ENCODE measurements around the gene FADS1. TPM values are rescaled to one million over a fixed set of nuclear protein-coding genes. Genes with fewer than 3 reads are reported as not detected.

Gene FADS1
- total RNA-seq, 4 donors from 2014 or later = 15.8 to 115 (median 29.4) TPM

DNA sequence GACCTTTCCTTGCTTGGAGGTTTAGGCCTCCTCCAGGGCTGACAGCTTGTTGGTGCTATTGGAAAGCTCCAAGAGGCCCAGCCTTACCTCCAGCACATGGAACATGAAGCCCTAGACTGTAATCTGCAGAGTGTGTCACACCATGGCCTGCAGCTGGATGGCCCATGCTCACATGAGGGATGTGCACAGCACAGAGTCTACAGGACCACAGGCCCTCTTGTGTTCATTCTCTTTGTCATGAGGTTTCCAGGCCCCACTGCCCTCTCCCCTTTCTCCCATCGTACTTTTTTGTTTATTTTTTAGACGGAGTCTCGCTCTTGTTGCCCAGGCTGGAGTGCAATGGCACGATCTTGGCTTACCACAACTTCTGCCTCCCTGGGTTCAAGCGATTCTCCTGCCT, 10.0 kb downstream of the FADS1 start:
- TF ChIP-seq, protein P1, sequence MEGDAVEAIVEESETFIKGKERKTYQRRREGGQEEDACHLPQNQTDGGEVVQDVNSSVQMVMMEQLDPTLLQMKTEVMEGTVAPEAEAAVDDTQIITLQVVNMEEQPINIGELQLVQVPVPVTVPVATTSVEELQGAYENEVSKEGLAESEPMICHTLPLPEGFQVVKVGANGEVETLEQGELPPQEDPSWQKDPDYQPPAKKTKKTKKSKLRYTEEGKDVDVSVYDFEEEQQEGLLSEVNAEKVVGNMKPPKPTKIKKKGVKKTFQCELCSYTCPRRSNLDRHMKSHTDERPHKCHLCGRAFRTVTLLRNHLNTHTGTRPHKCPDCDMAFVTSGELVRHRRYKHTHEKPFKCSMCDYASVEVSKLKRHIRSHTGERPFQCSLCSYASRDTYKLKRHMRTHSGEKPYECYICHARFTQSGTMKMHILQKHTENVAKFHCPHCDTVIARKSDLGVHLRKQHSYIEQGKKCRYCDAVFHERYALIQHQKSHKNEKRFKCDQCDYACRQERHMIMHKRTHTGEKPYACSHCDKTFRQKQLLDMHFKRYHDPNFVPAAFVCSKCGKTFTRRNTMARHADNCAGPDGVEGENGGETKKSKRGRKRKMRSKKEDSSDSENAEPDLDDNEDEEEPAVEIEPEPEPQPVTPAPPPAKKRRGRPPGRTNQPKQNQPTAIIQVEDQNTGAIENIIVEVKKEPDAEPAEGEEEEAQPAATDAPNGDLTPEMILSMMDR (IDR thresholded peaks at IDR 0.05; ENCODE audit: low read depth) = no peak

DNA sequence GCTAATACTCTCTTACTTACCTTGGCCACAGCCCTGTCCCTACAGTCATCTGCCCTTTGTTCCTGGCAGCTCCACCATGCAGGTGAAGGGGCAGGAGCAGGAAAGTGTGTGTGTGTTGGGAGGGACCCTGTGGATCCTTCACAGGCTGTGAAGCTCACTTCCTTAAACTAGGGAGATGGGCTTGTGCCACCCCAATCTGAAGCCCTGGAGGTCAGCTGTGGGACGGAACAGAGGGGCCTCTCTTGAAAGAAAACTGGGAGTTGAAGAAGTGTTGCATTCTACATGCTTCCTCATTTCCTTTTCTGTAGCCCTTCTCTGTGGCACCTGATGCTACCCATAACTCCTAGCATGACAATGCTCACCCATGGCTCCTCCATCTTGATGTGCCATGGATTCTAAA, 11.7 kb downstream of the FADS1 start:
- TF ChIP-seq, protein P1 (IDR thresholded peaks at IDR 0.05; ENCODE audit: low read depth) = no peak

DNA sequence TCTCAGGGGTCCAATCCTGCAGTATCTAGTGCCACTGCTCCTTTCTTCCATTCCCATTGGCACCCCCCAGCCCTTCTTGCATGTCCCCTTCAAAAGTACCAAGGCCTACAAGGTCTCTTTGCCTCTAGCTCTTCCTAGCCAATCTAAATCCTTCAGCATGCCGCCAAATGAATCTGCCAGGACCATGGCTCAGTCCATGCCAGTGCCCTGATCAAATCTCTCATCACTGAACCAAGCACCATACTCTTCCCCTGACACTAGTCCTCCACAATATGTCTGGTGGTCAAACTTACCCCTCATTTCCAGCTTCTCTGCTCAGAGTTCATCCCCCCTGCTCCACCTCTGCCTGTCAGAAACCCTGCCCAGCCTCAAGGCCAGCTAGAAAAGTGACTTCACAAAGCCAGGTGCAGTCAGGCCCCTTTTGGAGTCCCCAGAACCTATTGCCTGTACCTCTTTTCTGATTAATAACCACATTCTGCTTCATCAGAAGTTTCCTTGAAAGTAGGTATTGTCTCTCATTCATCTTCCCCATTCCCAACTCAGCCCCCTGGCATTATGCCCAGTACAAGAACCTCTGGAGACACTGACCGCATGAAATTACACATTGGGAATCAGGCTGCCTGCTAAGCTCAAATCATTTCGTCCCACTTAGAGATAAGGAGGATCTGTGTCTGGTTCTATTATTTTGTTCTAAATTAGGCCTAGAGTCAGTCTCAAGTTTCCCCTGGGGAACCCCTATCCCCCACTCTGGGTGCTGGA, 12.7 kb downstream of the FADS1 start:
- TF ChIP-seq, protein P1 (IDR thresholded peaks at IDR 0.05; ENCODE audit: low read depth) = no peak

DNA sequence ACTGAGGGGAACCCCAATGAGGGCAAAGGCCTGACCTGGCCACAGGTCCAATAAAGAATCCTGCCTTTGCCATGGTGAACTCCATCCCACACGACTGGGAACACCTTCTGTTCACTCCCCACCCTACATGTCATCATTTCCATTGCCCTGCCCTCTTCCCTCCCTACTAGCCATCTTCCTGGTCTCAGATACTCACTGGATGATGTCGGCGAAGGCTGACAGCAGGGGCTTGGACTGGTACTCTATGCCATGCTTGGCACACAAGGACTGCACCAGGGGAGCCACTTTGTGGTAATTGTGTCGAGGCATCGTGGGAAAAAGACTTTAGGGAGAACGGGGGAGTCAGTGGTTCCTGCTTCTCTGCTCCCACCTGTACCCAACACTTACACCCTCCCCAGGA, 14.2 kb downstream of the FADS1 start:
- TF ChIP-seq, protein P1 (IDR thresholded peaks at IDR 0.05; ENCODE audit: low read depth) = no peak

DNA sequence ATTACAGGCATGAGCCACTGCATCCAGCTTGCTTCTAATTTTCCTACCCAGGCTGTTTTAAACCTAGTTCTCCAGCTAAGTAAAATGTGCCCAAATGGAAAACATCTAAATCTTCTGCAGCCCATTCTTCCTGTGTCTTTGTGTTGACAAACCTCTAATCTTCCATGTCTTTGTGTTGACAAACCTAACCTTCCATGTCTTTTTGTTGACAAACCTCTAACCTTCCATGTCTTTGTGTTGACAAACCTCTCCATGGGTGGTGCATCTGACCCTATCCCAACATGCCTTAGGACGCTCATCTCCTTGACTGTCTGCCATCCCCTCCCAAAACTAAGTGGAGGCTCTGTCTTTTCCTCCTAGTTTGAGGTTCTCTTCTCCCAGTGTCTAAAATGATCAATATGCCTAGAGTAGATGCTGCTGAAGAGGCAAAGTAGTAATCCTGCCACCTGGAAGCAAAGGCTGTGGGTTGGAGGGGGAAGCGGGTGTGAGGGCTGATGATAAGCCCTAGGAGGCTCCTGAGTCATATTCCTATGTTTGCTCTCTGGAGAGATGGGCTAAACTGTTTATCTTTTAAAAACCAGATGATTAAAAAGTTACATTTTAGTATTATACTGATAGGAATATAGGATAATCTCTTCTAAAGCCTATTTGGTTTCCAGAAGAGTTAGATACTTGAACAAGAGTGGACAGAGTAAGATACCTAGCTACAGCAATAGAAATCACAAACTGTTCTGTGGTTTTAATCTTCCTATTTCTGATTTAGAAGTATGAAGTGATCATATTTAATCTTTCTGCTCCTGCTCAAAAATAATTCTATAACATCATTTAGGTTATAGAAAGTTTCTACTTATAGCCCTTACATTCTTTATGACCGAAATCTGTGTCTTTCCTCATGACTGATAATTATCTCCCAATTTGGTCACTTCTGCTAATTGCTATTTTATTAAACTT, 16.2 kb downstream of the FADS1 start:
- TF ChIP-seq, protein P1 (IDR thresholded peaks at IDR 0.05; ENCODE audit: low read depth) = no peak

DNA sequence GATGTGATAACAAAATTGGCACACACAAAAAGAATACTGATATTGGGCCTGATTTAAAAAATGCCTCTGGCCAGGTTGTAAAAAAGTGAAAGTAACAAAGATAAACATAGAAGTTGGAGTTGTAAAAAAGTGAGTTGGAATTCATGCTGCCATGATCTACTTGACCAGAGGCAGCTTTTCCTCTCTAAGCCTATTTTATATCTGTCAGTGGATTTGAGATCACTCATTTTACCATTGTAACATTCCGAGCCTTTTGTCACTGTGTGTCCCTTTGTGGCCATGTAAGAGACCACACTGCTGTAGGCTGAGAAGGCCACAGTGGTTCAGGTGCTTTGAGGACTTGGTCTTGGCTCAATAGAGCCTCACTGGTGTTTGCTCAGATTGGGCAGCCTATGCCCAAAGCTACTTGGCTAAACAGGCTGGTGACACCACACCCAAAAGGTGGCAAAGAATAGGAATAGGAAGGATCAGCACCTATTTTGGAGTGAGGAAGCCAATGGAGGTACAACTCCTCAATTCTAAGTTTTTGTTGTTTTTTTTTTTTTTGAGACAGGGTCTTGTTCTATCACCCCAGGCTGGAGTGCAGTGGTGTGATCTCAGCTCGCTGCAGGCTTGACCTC, 17.0 kb downstream of the FADS1 start:
- TF ChIP-seq, protein P1 (IDR thresholded peaks at IDR 0.05; ENCODE audit: low read depth) = no peak

All from subcutaneous adipose tissue (tissue), 4 donors.